Spleen (tissue), 11 donors: ENCODE measurements around the gene PDCD1. TPM values are rescaled to one million over a fixed set of nuclear protein-coding genes. Genes with fewer than 3 reads are reported as not detected.

Experiments
- DNase-seq: peaks from one replicate; pipeline ENCODE4 v3.0.0-alpha.2; 2020
- H3K27ac ChIP-seq, 8 donors: fragments of 200-600 bp; sonication (generic) in 7 of 8; 1 replicate in 4 of 8; 2 replicates in 4 of 8; pipeline versions ENCODE4 v1.5.0 to v1.8.0; 2016 to 2021; ENCODE audit warnings: inconsistent platforms in 4 of 8, mild to moderate bottlenecking in 4 of 8, moderate library complexity in 1 of 8
- H3K27me3 ChIP-seq, 7 donors: fragments of 200-600 bp; sonication (generic) in 6 of 7; replicated peaks in 1 of 7; 1 replicate in 4 of 7; 2 replicates in 3 of 7; pipeline versions ENCODE4 v1.5.0 to v1.8.0; 2016 to 2021; ENCODE audit warnings: inconsistent platforms in 3 of 7, mild to moderate bottlenecking in 1 of 7
- H3K36me3 ChIP-seq, 6 donors: fragments of 200-600 bp; sonication (generic) in 5 of 6; 1 replicate in 4 of 6; 2 replicates in 2 of 6; pipeline versions ENCODE4 v1.5.0 to v1.8.0; 2016 to 2021; ENCODE audit warnings: inconsistent platforms in 2 of 6
- H3K4me1 ChIP-seq, 6 donors: fragments of 200-600 bp; sonication (generic) in 5 of 6; 1 replicate in 3 of 6; 2 replicates in 3 of 6; pipeline versions ENCODE4 v1.5.0 to v1.8.0; 2016 to 2021; ENCODE audit warnings: inconsistent platforms in 3 of 6
- H3K4me3 ChIP-seq, 8 donors: fragments of 200-600 bp; sonication (generic) in 7 of 8; 1 replicate in 4 of 8; 2 replicates in 4 of 8; pipeline versions ENCODE4 v1.5.0 to v1.8.0; 2016 to 2021; ENCODE audit warnings: inconsistent platforms in 4 of 8, mild to moderate bottlenecking in 4 of 8, moderate library complexity in 2 of 8
- H3K9me3 ChIP-seq, 8 donors: fragments of 200-600 bp; sonication (generic) in 7 of 8; 1 replicate in 4 of 8; 2 replicates in 4 of 8; pipeline versions ENCODE4 v1.5.0 to v1.8.0; 2016 to 2021; ENCODE audit warnings: inconsistent platforms in 4 of 8
- CTCF ChIP-seq, 11 experiments: fragments of 200-600 bp in 7 of 11; fragments of 450-650 bp in 4 of 11; sonication (generic) in 4 of 11; IDR thresholded peaks in 8 of 11; conservative IDR thresholded peaks in 3 of 11; 1 replicate in 7 of 11; 2 replicates in 4 of 11; pipeline versions ENCODE4 v1.4.0 to v1.8.0; 2016 to 2021; ENCODE audit warnings: antibody characterized with exemption in 11 of 11, inconsistent platforms in 4 of 11, mild to moderate bottlenecking in 1 of 11
- POLR2A ChIP-seq, 3 donors: fragments of 450-650 bp; IDR thresholded peaks; one replicate each; pipeline ENCODE4 v1.5.1; 2017; ENCODE audit warnings: antibody characterized with exemption in 3 of 3, mild to moderate bottlenecking in 1 of 3
- POLR2AphosphoS5 ChIP-seq, 3 donors: sonication (generic); formaldehyde crosslinking; IDR thresholded peaks; one replicate each; pipeline ENCODE4 v1.5.1; 2017; ENCODE audit warnings: antibody characterized with exemption in 3 of 3
- WGBS, 5 donors: extraction: QIAGEN DNeasy Blood & Tissue Kit in 3 of 5; methylation state at CpG; one replicate each; pipeline versions ENCODE4 v1.1.5 to v1.1.7; 2013 to 2018; 5-methylcytosine and 5-hydroxymethylcytosine counted together
- intact Hi-C: fragments of 100-400 bp; cut with DNase I; formaldehyde crosslinking; loops from one replicate; pipeline ENCODE4 v1.15.0; 2023; ENCODE audit warnings: low total_unique reads
- polyA plus RNA-seq, 3 donors: library from polyadenylated mRNA; stranded (reverse); fragments of 200-250 nt; gene quantifications; one replicate each; pipeline ENCODE4 v1.2.1, GENCODE V29; 2013
- total RNA-seq, 7 donors: library from RNA; depleted of rRNA in 3 of 7; stranded (reverse); fragments of >200 nt in 3 of 7; fragmentation: NEBNext Ultra II Directional in 4 of 7; extraction: Animal tissue kit (Norgen Biotek cat#: 25700) in 4 of 7; gene quantifications; one replicate each; pipeline versions ENCODE4 v1.1.0 to v1.2.1, GENCODE V29; 2016 to 2021
- donor health status: healthy with polysubstance abuse.
- donor health status: DM: no; HTN: no; CAD: no; lungs with moderate emphysema.
- donor health status: DM: no; HTN: no; CAD: no.
- donor health status: Bipolar disorder and iron deficiency.
- donor health status: healthy.
- donor health status: DM: no; HTN: no; CAD: no.
- donor health status: DM: yes; HTN: yes; CAD: no.

Gene PDCD1
- total and polyA plus RNA-seq, 10 donors, result 2.7 to 7.9 (median 5.3) TPM

- Histone ChIP-seq H3K27me3 (no peaks in the 10 kb centered on the region), H3K4me1 (peaks cover 0 to 34% (median 18%) of the 10 kb centered on the region in 6 donors), H3K36me3 (peaks cover 0 to 29% (median 0%) of the 10 kb centered on the region in 6 donors), H3K27ac (no peak overlapping the region), H3K4me3 (no peak overlapping the region), H3K9me3 (no peaks in the 10 kb centered on the region)
- TF ChIP-seq POLR2AphosphoS5 (IDR thresholded peaks at IDR 0.05) (no peak), POLR2A (IDR thresholded peaks at IDR 0.05) (no peak), CTCF (IDR thresholded peaks at IDR 0.05 in 8 of 11, conservative IDR thresholded peaks at IDR 0.05 in 3 of 11) (no peak)
- WGBS, 5 donors, result 87 to 95% (median 92%) methylated on average over 17 of the region's 17 CpGs
- intact Hi-C loops, result no loop called here
- DNase-seq, result peak; percentile 49
These were observed 38.7 kb upstream of the PDCD1 start for GRCh38 chr2:241897231-241897916.

GRCh38 chr2:241896746-241897201, 38.1 kb upstream of the PDCD1 start:
- no peak for TF ChIP-seq CTCF (IDR thresholded peaks at IDR 0.05 in 8 of 11, conservative IDR thresholded peaks at IDR 0.05 in 3 of 11)
- TF ChIP-seq POLR2AphosphoS5 (IDR thresholded peaks at IDR 0.05), result no peak
- TF ChIP-seq POLR2A (IDR thresholded peaks at IDR 0.05), result no peak
- intact Hi-C loops, result no loop called here
- no peaks in the 10 kb centered on the region for H3K27me3 ChIP-seq
- H3K27ac ChIP-seq, result no peak overlapping the region
- peak; percentile 46 for DNase-seq
- H3K36me3 ChIP-seq, result peaks cover 0 to 27% (median 0%) of the 10 kb centered on the region in 6 donors
- H3K4me1 ChIP-seq, result peaks cover 0 to 31% (median 16%) of the 10 kb centered on the region in 6 donors
- 82 to 93% (median 86%) methylated on average over 10 of the region's 10 CpGs for WGBS, 5 donors
- H3K9me3 ChIP-seq, result no peaks in the 10 kb centered on the region
- H3K4me3 ChIP-seq, result no peak overlapping the region

GRCh38 chr2:241895712-241896641, 37.3 kb upstream of the PDCD1 start:
- H3K4me3 ChIP-seq, result no peak overlapping the region
- peak; percentile 69 for DNase-seq
- H3K36me3 ChIP-seq, result peaks cover 0 to 27% (median 0%) of the 10 kb centered on the region in 6 donors
- intact Hi-C loops, result no loop called here
- peaks cover 0 to 23% (median 12%) of the 10 kb centered on the region in 6 donors for H3K4me1 ChIP-seq
- 56 to 76% (median 73%) methylated on average over 5 to 26 of the region's 26 CpGs for WGBS, 5 donors
- H3K27ac ChIP-seq, result peak overlapping the region in 5 of 8 donors; percentile 13 to 77 (median 60)
- TF ChIP-seq POLR2AphosphoS5 (IDR thresholded peaks at IDR 0.05) (peak; percentile 19 to 58 (median 53)), POLR2A (IDR thresholded peaks at IDR 0.05) (no peak), CTCF (IDR thresholded peaks at IDR 0.05 in 8 of 11, conservative IDR thresholded peaks at IDR 0.05 in 3 of 11) (no peak)
- H3K9me3 ChIP-seq, result no peaks in the 10 kb centered on the region
- H3K27me3 ChIP-seq, result no peaks in the 10 kb centered on the region

GRCh38 chr2:241895427-241895711, 36.7 kb upstream of the PDCD1 start:
- Histone ChIP-seq H3K9me3 (no peaks in the 10 kb centered on the region), H3K36me3 (peaks cover 0 to 31% (median 0%) of the 10 kb centered on the region in 6 donors), H3K27me3 (no peaks in the 10 kb centered on the region), H3K4me1 (peaks cover 0 to 17% (median 12%) of the 10 kb centered on the region in 6 donors), H3K27ac (peak overlapping the region in 3 of 8 donors; percentile 60 to 77 (median 65)), H3K4me3 (no peak overlapping the region)
- 77 to 92% (median 86%) methylated on average over 6 to 11 of the region's 11 CpGs for WGBS, 5 donors
- intact Hi-C loops, result no loop called here
- no peak for DNase-seq
- TF ChIP-seq POLR2AphosphoS5 (IDR thresholded peaks at IDR 0.05) (no peak), POLR2A (IDR thresholded peaks at IDR 0.05) (no peak), CTCF (IDR thresholded peaks at IDR 0.05 in 8 of 11, conservative IDR thresholded peaks at IDR 0.05 in 3 of 11) (no peak)
